Measurements from ENCODE around the gene LAMA5. TPM values are rescaled to one million over a fixed set of nuclear protein-coding genes. Genes with fewer than 3 reads are reported as not detected.

Gene LAMA5
- total and polyA plus RNA-seq, 2 of the 8 experiments (the other 6 are each of a cell fraction or from before 2014, with no cell fraction given), result 34.4 to 225 TPM

- Histone ChIP-seq H3K36me3 (ENCODE audit: control insufficient read depth in 2 of 4, insufficient read depth in 4 of 4, low read length in 3 of 4) (peaks cover 0 to 16% (median 2%) of the 10 kb centered on the region in 4 experiments; a peak in 5 of 8 replicates), H2AK5ac (ENCODE audit: low read depth, low read length) (no peak overlapping the region), H4K20me1 (replicated peaks in 1 of 2; ENCODE audit: control insufficient read depth in 1 of 2, insufficient read depth in 2 of 2, low read length in 2 of 2) (peaks cover 4 to 11% of the 10 kb centered on the region in 2 experiments), H3K9ac (replicated peaks in 1 of 4; ENCODE audit: extremely low read depth in 1 of 4, low read depth in 3 of 4, low read length in 3 of 4) (no peak overlapping the region), H3K9me3 (ENCODE audit: insufficient read depth in 2 of 2, low read depth in 1 of 2, low read length in 1 of 2) (no peaks in the 10 kb centered on the region; a peak in 1 of 4 replicates), H4K5ac (ENCODE audit: insufficient read length, low read depth, low read length) (no peak overlapping the region), H2BK12ac (ENCODE audit: low read depth, low read length) (no peak overlapping the region), H3K4me1 (replicated peaks in 1 of 4; ENCODE audit: control insufficient read depth in 3 of 4, insufficient read depth in 4 of 4, low read length in 3 of 4) (no peaks in the 10 kb centered on the region), H3K14ac (ENCODE audit: insufficient read length) (no peak overlapping the region), H3K56ac (replicated peaks; ENCODE audit: insufficient read length, low read depth, low read length) (no peak overlapping the region), H2BK5ac (ENCODE audit: low read depth, low read length) (no peak overlapping the region), H3K27me3 (replicated peaks in 1 of 4; ENCODE audit: control insufficient read depth in 3 of 4, extremely low read depth in 1 of 4, insufficient read depth in 3 of 4, low read length in 3 of 4) (no peaks in the 10 kb centered on the region), H3K4me2 (ENCODE audit: insufficient read depth in 1 of 2, low read depth in 2 of 2, low read length in 2 of 2) (no peak overlapping the region), H4K8ac (ENCODE audit: extremely low read depth, insufficient read depth, low read length) (no peak overlapping the region; the same call in 1 of the 2 replicates), H2BK15ac (ENCODE audit: low read length) (no peak overlapping the region), H3K4ac (replicated peaks; ENCODE audit: insufficient read length, low read depth, low read length) (no peak overlapping the region), H3K18ac (ENCODE audit: extremely low read depth, low read length) (no peak overlapping the region), H2BK120ac (replicated peaks; ENCODE audit: low read depth, low read length) (no peak overlapping the region), H3K27ac (ENCODE audit: low read depth, low read length) (no peak overlapping the region), H2BK20ac (ENCODE audit: low read length) (no peak overlapping the region), H2AFZ (ENCODE audit: low read length) (no peak overlapping the region), H4K91ac (replicated peaks; ENCODE audit: insufficient read length, low read length) (no peak overlapping the region), H3K23ac (ENCODE audit: insufficient read length) (no peak overlapping the region), H3K23me2 (ENCODE audit: low read depth, low read length) (no peaks in the 10 kb centered on the region), H3K79me2 (ENCODE audit: control insufficient read depth in 1 of 2, insufficient read depth in 2 of 2, low read length in 2 of 2) (peaks cover 0 to 12% of the 10 kb centered on the region in 2 experiments; a peak in 1 of 4 replicates), H3K79me1 (ENCODE audit: low read depth, low read length) (peaks cover 8% of the 10 kb centered on the region), H3K4me3 (ENCODE audit: extremely low read depth in 1 of 4, insufficient read depth in 2 of 4, low read depth in 3 of 4, low read length in 4 of 4) (no peak overlapping the region)
- POLR2A ChIA-PET (ENCODE audit: partially characterized antibody), result interaction anchor here (1.7 kb wide), 1 partner anchor 12 kb away, joined by 4 read pairs; no protein-coding TSS in a partner anchor
- 91% methylated on average over 5 of the region's 8 CpGs; no CpG with 5 or more reads in 1 of the 2 experiments for WGBS, 2 experiments (ENCODE audit: extremely low coverage in 1 of 2, insufficient coverage in 1 of 2, insufficient read length in 1 of 2, insufficient replicate concordance in 2 of 2, low coverage in 1 of 2, low lambda C conversion rate in 2 of 2, missing lambda C conversion rate in 1 of 2)
- CTCF ChIA-PET (ENCODE audit: partially characterized antibody), result interaction anchor here (0.9 to 2.7 kb wide), 5 partner anchors 13 to 291 kb away, joined by 3 to 18 read pairs (median 4); no protein-coding TSS in a partner anchor
- DNase-seq (ENCODE audit: low read depth in 1 of 2, low spot score in 2 of 2), result no peak
- no peak for TF ChIP-seq SAP30 (IDR thresholded peaks at IDR 0.05; ENCODE audit: insufficient read depth, insufficient replicate concordance, low read length)
- no peak for TF ChIP-seq POLR2A (IDR thresholded peaks at IDR 0.05; ENCODE audit: control extremely low read depth in 1 of 2, low read depth in 2 of 2, low read length in 2 of 2)
- no peak for TF ChIP-seq SIN3A (conservative IDR thresholded peaks at IDR 0.05 in 1 of 2, IDR thresholded peaks at IDR 0.05 in 1 of 2; ENCODE audit: low read depth in 1 of 2, low read length in 2 of 2)
- no peak for TF ChIP-seq FOSL1 (IDR thresholded peaks at IDR 0.05; ENCODE audit: insufficient read depth, low read depth, low read length)
- TF ChIP-seq EZH2 (IDR thresholded peaks at IDR 0.05; ENCODE audit: low read depth, low read length, severe bottlenecking), result no peak
- no peak for TF ChIP-seq RBBP5 (IDR thresholded peaks at IDR 0.05; ENCODE audit: borderline replicate concordance, low read depth, low read length)
- no peak for FAIRE-seq
Measured at GRCh38 chr20:62259294-62259565, 107.9 kb downstream of the LAMA5 start.

All from H1 (cell line).